HCEC 1CT (cell line): ENCODE measurements around the gene CHP1.
"Not testable (repeated sequence)": the region's sequence is repeated elsewhere in the genome, so short reads cannot be mapped to it uniquely, and the experiment has no call there.

ENCODE experiments used
- DNase-seq: peaks from one replicate; pipeline ENCODE4 v3.0.0-alpha.2; 2017

CHP1 gene

GRCh38 chr15:41301587-41301986 lies 70.5 kb downstream of the CHP1 start:
- no peak for DNase-seq

GRCh38 chr15:41304149-41304770 lies 73.2 kb downstream of the CHP1 start:
- no peak for DNase-seq

- DNase-seq, result no peak
These were observed 76.6 kb downstream of the CHP1 start for GRCh38 chr15:41307679-41308078.

- no peak for DNase-seq
These were observed 78.3 kb downstream of the CHP1 start for GRCh38 chr15:41309226-41309905.

- not testable (repeated sequence) for DNase-seq
These were observed 89.8 kb downstream of the CHP1 start for GRCh38 chr15:41320805-41321330.

GRCh38 chr15:41323611-41324010 lies 92.5 kb downstream of the CHP1 start:
- no peak for DNase-seq

GRCh38 chr15:41331281-41331680 lies 100.2 kb downstream of the CHP1 start:
- DNase-seq, result no peak
